Natural killer cell (primary cell): Measurements from ENCODE around the gene KLHL15. TPM values are rescaled to one million over a fixed set of nuclear protein-coding genes. Genes with fewer than 3 reads are reported as not detected.
"Not testable (repeated sequence)": the region's sequence is repeated elsewhere in the genome, so short reads cannot be mapped to it uniquely, and the experiment has no call there.

Experiments used
- ATAC-seq, 3 donors: fragments of 150-1000 bp in 2 of 3; fragments of 200-7000 bp in 1 of 3; cut with Tn5 transposase; 1 replicate in 1 of 3; 2 replicates in 2 of 3; pipeline ENCODE4 v1.10.0; 2021; ENCODE audit warnings: mild to moderate bottlenecking in 2 of 3, moderate library complexity in 2 of 3
- DNase-seq, 2 donors: peaks; one replicate each; pipeline versions ENCODE4 v3.0.0 to v3.0.0-alpha.2; 2013 to 2021; ENCODE audit warnings: mixed read lengths in 1 of 2
- H3K27ac ChIP-seq: one replicate; pipeline ENCODE4 v1.5.1; 2013; ENCODE audit warnings: mild to moderate bottlenecking, low read length
- H3K27me3 ChIP-seq: one replicate; pipeline ENCODE4 v1.6.1; 2013; ENCODE audit warnings: low read length; ENCODE audit not compliant: control insufficient read depth, insufficient read depth
- H3K36me3 ChIP-seq: one replicate; pipeline ENCODE4 v1.6.1; 2013; ENCODE audit warnings: low read length; ENCODE audit not compliant: control insufficient read depth, insufficient read depth
- H3K4me1 ChIP-seq: one replicate; pipeline ENCODE4 v1.6.1; 2013; ENCODE audit warnings: low read length; ENCODE audit not compliant: control insufficient read depth, insufficient read depth
- H3K4me3 ChIP-seq: one replicate; pipeline ENCODE4 v1.5.1; 2013; ENCODE audit warnings: low read length
- H3K9me3 ChIP-seq: one replicate; pipeline ENCODE4 v1.6.1; 2013; ENCODE audit warnings: low read length; ENCODE audit not compliant: control insufficient read depth, insufficient read depth
- H3K27ac Mint-ChIP-seq, 2 donors: one replicate each; pipeline ENCODE4 v1.8.0; 2022; ENCODE audit warnings: mild to moderate bottlenecking in 2 of 2, mixed read lengths in 2 of 2, moderate library complexity in 1 of 2
- H3K27me3 Mint-ChIP-seq, 2 donors: one replicate each; pipeline ENCODE4 v1.8.0; 2022; ENCODE audit warnings: low read depth in 2 of 2, mixed read lengths in 2 of 2
- H3K36me3 Mint-ChIP-seq: one replicate; pipeline ENCODE4 v1.8.0; 2022; ENCODE audit warnings: mixed read lengths
- H3K4me1 Mint-ChIP-seq, 2 donors: one replicate each; pipeline ENCODE4 v1.8.0; 2022; ENCODE audit warnings: mixed read lengths in 2 of 2
- H3K4me3 Mint-ChIP-seq: one replicate; pipeline ENCODE4 v1.8.0; 2022; ENCODE audit warnings: mild to moderate bottlenecking, moderate library complexity, mixed read lengths
- H3K9me3 Mint-ChIP-seq, 2 donors: one replicate each; pipeline ENCODE4 v1.8.0; 2022; ENCODE audit warnings: mixed read lengths in 2 of 2
- WGBS: methylation state at CpG from one replicate; pipeline ENCODE4 v1.1.7; 2013; ENCODE audit warnings: missing lambda C conversion rate; ENCODE audit not compliant: insufficient coverage; 5-methylcytosine and 5-hydroxymethylcytosine counted together
- intact Hi-C: fragments of 100-400 bp; cut with micrococcal nuclease; formaldehyde crosslinking; loops from one replicate; pipeline ENCODE4 v1.14.2; 2022
- total RNA-seq, 4 donors: library from RNA; stranded (reverse); fragments of 120-200 nt in 1 of 4; gene quantifications; one replicate each; pipeline versions ENCODE4 v1.2.3 to v1.2.4, GENCODE V29; 2013 to 2022
- TF ChIP-seq, protein P1 (sequence below): fragments of 200-600 bp; IDR thresholded peaks from one replicate; pipeline ENCODE4 v1.8.0; 2022; ENCODE audit warnings: antibody characterized with exemption

KLHL15 gene
- total RNA-seq, 3 donors from 2014 or later (not counting 1 experiment from before 2014, with no cell fraction given), result 17.5 to 29.2 (median 18.6) TPM

- TF ChIP-seq, protein P1, sequence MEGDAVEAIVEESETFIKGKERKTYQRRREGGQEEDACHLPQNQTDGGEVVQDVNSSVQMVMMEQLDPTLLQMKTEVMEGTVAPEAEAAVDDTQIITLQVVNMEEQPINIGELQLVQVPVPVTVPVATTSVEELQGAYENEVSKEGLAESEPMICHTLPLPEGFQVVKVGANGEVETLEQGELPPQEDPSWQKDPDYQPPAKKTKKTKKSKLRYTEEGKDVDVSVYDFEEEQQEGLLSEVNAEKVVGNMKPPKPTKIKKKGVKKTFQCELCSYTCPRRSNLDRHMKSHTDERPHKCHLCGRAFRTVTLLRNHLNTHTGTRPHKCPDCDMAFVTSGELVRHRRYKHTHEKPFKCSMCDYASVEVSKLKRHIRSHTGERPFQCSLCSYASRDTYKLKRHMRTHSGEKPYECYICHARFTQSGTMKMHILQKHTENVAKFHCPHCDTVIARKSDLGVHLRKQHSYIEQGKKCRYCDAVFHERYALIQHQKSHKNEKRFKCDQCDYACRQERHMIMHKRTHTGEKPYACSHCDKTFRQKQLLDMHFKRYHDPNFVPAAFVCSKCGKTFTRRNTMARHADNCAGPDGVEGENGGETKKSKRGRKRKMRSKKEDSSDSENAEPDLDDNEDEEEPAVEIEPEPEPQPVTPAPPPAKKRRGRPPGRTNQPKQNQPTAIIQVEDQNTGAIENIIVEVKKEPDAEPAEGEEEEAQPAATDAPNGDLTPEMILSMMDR, result no peak
- H3K36me3 ChIP-seq, result no peaks in the 10 kb centered on the region
- no peaks in the 10 kb centered on the region for H3K9me3 ChIP-seq
- H3K27ac Mint-ChIP-seq, result no peak overlapping the region
- H3K27me3 ChIP-seq, result no peaks in the 10 kb centered on the region
- peaks cover 0 to 8% of the 10 kb centered on the region in 2 donors for H3K27me3 Mint-ChIP-seq
- H3K4me3 ChIP-seq, result no peak overlapping the region
- no peaks in the 10 kb centered on the region for H3K4me1 ChIP-seq
- DNase-seq (no peak), ATAC-seq (no peak)
- H3K4me1 Mint-ChIP-seq, result peaks cover 0 to 5% of the 10 kb centered on the region in 2 donors
- intact Hi-C loops, result no loop called here
- H3K9me3 Mint-ChIP-seq, result no peaks in the 10 kb centered on the region
- no peaks in the 10 kb centered on the region for H3K36me3 Mint-ChIP-seq
- H3K27ac ChIP-seq, result no peak overlapping the region
- H3K4me3 Mint-ChIP-seq, result no peak overlapping the region
- 91% methylated on average over 3 of the region's 4 CpGs for WGBS
Measured at GRCh38 chrX:23981222-23981621, 45.8 kb downstream of the KLHL15 start.

GRCh38 chrX:23980011-23980441 is 47.0 kb downstream of the KLHL15 start:
- no peak overlapping the region for H3K27ac Mint-ChIP-seq
- Histone ChIP-seq H3K4me1 (no peaks in the 10 kb centered on the region), H3K27me3 (no peaks in the 10 kb centered on the region), H3K9me3 (no peaks in the 10 kb centered on the region), H3K4me3 (no peak overlapping the region), H3K36me3 (no peaks in the 10 kb centered on the region), H3K27ac (no peak overlapping the region)
- ATAC-seq, result no peak
- no peak overlapping the region for H3K4me3 Mint-ChIP-seq
- TF ChIP-seq, protein P1, result no peak
- DNase-seq, result no peak
- H3K9me3 Mint-ChIP-seq, result no peaks in the 10 kb centered on the region
- peaks cover 0 to 5% of the 10 kb centered on the region in 2 donors for H3K4me1 Mint-ChIP-seq
- H3K27me3 Mint-ChIP-seq, result peaks cover 0 to 8% of the 10 kb centered on the region in 2 donors
- 100% methylated on average over 4 of the region's 5 CpGs for WGBS
- intact Hi-C loops, result no loop called here
- H3K36me3 Mint-ChIP-seq, result no peaks in the 10 kb centered on the region

GRCh38 chrX:23978491-23978890 is 48.5 kb downstream of the KLHL15 start:
- ATAC-seq, result no peak
- WGBS, result 94% methylated on average over 4 of the region's 4 CpGs

DNA sequence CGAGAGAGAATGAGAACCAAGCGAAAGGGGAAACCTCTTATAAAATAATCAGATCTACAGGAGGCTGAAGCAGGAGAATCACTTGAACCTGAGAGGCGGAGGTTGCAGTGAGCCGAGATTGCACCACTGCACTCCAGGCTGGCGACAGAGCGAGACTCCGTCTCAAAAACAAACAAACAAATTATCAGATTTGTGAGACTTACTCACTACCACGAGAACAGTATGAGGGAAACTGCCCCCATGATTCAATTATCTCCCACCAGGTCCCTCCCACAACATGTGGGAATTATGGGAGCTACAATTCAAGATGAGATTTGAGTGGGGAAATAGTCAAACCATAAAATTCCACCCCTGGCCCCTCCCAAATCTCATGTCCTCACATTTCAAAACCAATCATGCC is 61.4 kb downstream of the KLHL15 start:
- H3K27me3 Mint-ChIP-seq, H3K27ac Mint-ChIP-seq: not testable (repeated sequence)

More at GRCh38 chrX:23978491-23978890, 48.5 kb downstream of the KLHL15 start:
- peaks cover 0 to 8% of the 10 kb centered on the region in 2 donors for H3K27me3 Mint-ChIP-seq
- H3K9me3 ChIP-seq, result no peaks in the 10 kb centered on the region
- no peak overlapping the region for H3K4me3 ChIP-seq
- H3K4me1 Mint-ChIP-seq, result peaks cover 0 to 5% of the 10 kb centered on the region in 2 donors
- no peak overlapping the region for H3K27ac ChIP-seq
- no peaks in the 10 kb centered on the region for H3K27me3 ChIP-seq
- H3K36me3 Mint-ChIP-seq, result no peaks in the 10 kb centered on the region
- no peak overlapping the region for H3K27ac Mint-ChIP-seq
- no peaks in the 10 kb centered on the region for H3K36me3 ChIP-seq
- TF ChIP-seq, protein P1, result no peak
- no peak for DNase-seq
- no peaks in the 10 kb centered on the region for H3K4me1 ChIP-seq
- no peak overlapping the region for H3K4me3 Mint-ChIP-seq
- intact Hi-C loops, result no loop called here
- H3K9me3 Mint-ChIP-seq, result no peaks in the 10 kb centered on the region

More for the DNA sequence above, 61.4 kb downstream of the KLHL15 start:
- H3K9me3 ChIP-seq, H3K36me3 Mint-ChIP-seq, H3K4me3 ChIP-seq, ATAC-seq, DNase-seq, H3K9me3 Mint-ChIP-seq, H3K27me3 ChIP-seq, H3K27ac ChIP-seq, intact Hi-C loops, H3K4me1 ChIP-seq, H3K4me3 Mint-ChIP-seq, H3K4me1 Mint-ChIP-seq, H3K36me3 ChIP-seq: not testable (repeated sequence)
- WGBS, result 100% methylated on average over 2 of the region's 8 CpGs
